NCI-H2107 (cell line): ENCODE results near the gene HSP90AB1.

Experiments
- DNase-seq: peaks from one replicate; lab custom pipeline; 2025; lab: John Stamatoyannopoulos, UW

Gene HSP90AB1

DNA sequence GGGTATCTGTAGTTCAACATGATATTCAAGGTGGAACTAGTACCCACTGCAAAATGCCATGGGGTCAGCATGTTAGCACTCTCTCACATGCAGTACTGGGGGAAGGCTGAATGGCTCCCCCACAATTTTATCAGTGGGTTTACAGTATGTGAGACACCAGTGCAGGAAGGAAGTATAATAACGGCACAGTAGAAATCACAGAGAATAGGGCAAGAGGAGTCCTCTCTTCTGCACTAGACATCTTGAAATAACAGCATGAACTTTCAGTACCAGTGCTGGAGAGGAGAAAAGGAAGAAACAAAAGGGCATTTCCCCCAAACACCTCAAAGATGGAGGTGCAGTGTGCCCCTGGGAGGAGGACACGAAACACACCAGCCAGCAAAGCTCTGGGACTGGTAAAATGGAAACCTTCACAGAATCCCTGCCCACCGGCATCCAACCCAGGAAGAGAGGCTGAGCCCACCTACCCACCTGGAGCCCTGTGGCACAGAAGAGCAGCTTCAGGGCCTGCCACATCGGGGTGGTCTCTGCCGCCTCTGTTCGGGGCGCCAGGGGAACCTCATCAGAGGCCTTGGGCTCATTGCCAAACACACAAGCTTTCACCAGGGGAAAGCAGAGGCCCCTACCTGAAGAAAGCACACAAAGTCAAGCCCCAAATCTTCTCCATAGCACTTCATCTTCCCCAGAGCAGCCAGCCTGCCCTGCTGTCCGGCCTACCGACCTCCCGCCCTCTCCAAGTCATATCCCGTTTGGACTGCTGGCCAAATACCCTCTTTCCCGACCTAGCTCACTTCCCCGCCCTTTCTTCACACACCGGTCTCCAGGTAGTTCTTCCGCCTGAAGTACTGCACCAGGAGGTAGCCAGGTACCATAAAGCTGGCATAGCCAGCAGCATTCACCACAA lies 9.2 kb downstream of the HSP90AB1 start:
- no peak for DNase-seq

DNA sequence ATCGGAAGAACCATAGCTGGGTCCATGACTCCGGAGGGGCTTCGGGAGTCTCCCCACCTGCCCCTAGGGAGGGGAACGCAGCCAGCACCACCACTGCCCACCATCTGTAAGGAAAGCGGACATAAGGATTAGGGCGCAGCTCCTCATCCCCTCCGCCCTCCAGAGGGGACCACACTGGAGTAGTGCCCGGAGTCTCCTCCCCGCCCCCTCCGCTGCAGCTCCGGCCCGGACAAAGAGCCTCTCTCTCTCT lies 9.8 kb downstream of the HSP90AB1 start:
- DNase-seq = no peak

DNA sequence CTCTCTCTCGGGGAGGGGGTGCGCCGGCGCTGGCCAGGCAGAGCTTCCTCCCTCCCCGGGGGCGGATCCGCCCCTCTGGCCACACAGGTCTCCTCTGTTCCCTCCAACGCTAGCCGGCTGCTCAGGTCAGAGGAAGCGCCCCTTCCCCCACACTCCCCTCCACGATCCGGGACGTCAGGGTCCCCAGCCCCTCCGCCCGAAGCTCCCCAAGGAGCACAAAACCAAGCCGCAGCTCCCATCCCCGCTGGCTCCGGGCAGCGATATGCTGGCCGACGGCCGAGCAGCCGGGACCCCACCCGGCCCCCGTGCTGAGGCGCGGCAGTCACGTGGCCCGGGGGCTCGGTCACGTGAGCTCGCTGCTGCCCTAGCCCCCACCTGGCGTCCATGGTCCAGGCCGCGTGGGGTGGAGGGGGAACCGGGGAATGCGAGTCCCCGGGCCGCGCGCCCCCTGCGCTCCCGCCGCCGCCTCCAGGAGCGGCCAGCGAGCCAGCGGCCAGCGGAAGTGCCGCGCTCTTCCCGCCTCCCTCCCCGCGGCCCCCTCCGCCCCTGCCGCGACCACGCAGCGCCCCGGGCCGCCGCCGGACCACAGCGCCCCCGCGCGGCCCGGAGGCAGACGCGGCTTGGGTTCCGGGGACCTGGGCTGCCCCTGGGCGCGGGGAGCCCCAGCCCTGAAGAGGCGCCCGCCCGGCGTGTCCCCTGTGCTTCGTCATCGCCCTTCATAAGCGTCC lies 10.3 kb downstream of the HSP90AB1 start, which contains the start of gene SLC35B2:
SLC35B2 (minus strand) TSS at position 504 of the 728 bp plus-strand sequence; CDS start at position 386, 118 bp downstream.
- peak; percentile 59 for DNase-seq

DNA sequence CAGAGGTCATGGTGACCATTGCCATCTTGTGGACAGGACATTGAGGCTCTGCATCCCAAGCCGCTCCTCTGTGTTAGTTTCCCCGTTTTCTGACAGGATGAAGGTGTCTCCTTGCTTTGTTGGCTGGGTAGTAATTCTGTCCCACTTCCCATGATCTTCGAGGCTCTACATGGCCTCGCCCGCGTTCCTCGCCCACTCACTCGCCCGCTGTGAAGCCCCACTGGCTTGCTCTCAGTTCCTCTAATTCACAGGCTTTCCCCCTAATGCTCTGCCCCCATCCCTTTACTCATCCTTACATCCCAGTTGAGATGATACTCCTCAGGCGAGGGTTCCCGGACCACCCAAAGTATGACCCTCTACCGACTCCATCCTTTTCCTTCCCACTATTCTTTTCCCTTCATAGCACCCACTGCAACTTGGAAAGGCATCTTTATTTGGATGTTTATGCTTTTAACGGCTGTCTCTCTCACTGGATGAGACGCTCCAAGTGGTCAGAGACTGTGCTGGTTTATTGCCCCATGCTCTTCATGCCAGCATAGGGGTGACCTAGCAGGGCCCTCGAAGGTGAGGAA lies 10.9 kb downstream of the HSP90AB1 start:
- no peak for DNase-seq

DNA sequence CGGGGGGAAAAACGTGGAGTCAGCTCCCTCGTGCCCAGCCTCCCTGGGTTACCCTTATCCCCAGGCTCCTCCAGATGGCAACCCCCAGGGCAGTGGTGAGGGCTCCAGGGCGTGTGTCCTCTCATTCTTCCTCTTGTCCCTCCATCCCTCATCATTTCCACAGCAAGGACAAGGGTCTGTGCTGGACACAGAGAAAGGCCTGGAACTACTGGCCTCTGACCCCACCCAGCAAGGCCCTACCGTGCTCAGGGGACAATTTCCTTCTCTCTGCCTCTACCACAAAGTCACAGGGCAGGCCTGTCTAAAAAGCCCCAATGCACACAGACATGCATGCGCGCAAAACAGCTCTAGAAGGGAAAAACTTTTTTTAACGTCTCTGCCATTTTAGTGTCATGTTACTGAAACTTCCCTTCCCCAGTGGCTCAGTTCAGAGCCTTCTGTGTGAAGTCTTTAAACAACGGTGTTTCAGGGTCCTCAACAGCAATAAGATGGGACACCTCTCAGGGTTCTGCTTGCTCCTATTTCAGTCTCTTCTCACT lies 11.5 kb downstream of the HSP90AB1 start:
- DNase-seq = no peak

DNA sequence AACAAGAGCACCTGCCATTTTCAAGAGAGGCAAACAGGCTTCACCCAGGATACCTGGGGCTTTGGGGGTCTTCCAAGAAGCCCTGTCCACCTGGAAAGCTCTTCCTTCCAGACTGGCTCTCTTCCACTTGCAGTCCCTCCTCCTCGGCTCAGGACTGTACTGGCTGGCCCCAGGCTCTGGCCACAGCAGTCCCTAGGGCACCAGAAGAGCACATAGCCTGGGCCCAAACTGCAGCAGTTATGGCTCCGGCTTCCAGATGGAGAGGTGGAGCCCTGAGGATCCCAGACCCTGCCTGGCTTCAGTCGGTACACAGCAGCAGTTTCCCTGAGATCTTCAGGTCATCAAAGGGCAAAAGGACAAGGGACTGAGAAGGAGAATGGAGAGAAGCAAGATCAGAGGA lies 12.0 kb downstream of the HSP90AB1 start:
- no peak for DNase-seq

DNA sequence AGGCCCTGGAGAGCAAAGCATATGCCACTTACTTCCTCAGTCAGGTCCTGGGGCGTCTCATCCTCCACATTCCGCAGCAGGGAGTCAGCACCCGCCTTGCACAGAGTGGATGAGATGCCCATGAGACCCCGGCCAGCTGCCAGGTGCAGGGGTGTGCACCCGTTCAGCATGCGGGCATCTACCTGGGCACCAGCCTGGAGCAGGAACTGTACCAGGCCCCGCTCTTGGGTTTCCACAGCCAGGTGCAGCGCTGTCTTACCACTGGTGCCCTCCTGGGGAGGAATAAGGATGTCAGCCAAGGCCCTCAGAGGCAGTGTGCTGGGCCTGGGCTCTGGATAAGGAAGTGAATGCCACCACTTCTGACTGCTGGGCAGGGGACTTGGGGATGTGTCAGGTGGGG lies 13.1 kb downstream of the HSP90AB1 start:
- no peak for DNase-seq

DNA sequence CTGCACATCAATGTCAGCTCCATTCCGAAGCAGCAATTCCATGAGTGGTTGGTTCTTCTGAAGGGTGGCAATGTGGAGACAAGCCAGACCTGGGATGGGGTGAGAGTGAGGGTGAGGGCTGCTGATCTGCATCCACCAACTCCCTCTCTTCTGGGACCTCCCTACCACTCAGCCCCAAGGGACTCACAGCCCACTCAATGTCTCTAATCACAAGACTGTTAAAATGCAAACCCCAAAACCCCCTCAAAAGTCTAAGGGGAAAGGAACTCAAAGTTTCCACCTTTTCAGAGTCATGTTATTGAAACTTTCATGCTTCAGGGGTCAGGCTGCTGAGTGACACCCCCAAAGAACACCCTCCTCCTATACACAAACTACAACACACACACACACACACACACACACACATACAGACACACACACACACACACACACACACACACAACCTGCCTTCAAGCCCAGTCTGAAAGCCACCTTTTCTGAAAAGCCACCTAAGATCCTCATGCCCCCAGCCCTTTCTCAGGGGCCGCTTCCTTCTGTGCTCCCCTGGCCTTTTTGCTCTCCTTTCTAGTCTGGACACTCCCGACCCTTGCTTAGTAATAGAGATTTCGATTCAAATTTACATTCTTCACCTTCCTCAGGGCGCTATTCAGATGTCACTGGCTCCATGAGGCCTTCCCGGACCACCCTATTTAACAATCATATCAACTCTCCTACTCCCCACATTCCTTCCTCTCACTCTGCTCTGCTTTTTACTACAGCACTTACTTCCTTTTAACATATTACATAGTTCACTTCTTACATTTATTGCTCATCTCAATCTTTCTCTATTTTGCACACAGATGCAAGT lies 13.8 kb downstream of the HSP90AB1 start:
- DNase-seq = no peak

DNA sequence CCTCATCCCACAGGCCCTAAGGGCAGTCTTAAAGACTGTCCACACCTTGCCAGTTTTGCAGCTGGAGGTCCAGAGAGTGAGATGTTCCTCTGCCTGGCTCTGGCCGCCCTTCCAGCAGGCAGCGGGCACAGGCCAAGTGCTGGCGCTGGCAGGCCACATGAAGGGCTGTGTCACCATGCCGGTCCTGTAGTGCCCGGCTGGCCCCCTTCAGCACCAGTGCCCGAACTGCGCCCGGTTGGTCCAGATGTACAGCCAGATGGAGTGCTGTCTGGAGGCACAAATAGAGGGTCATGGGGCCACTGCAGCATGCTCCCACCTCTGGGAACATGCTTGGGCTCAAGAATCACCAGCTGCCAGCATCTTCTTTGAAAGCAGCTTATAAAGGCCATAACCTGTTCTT lies 14.7 kb downstream of the HSP90AB1 start:
- DNase-seq = no peak

DNA sequence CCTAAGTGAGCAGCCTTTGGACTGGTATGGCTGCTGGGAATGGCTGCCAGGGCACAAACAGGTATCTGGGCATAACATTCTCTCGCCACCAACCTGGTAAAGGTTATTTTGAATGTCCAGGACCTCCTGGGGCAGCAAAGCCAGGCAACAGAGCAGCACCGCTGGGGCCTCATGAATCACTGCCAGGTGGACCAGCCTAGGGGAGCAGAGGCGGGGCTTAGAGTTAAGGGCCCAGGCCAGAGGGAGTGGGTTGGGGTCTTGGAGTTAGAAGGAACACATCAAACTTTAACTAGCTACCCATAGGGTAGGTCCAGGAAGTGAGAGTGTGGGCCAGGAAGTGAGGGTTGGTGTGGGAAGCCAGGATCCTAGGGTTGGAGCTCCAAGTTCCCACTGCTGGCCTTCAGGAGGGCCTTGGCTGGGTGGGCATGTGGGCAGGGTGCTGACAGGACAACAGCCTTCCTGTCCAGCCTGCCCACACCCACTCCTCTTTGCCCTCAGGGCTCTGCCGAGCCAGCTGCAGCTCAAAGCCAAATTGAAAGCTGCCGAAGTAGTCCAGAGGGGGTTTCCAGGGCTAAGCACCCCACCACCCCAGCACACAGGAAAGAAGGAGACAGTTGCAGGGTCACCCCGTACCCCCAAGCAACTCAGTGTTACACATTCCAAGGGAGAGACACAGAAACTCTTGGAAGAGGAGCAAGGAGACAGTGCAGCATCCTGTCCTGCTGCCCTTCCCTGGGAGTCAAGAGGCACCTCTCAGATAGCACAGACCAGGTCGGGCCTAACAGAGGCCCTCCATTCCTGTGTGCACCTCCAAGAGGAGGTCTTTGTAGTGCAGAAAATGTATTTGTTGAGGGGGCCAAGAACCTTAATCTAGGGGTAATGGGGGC lies 15.8 kb downstream of the HSP90AB1 start:
- DNase-seq = no peak

DNA sequence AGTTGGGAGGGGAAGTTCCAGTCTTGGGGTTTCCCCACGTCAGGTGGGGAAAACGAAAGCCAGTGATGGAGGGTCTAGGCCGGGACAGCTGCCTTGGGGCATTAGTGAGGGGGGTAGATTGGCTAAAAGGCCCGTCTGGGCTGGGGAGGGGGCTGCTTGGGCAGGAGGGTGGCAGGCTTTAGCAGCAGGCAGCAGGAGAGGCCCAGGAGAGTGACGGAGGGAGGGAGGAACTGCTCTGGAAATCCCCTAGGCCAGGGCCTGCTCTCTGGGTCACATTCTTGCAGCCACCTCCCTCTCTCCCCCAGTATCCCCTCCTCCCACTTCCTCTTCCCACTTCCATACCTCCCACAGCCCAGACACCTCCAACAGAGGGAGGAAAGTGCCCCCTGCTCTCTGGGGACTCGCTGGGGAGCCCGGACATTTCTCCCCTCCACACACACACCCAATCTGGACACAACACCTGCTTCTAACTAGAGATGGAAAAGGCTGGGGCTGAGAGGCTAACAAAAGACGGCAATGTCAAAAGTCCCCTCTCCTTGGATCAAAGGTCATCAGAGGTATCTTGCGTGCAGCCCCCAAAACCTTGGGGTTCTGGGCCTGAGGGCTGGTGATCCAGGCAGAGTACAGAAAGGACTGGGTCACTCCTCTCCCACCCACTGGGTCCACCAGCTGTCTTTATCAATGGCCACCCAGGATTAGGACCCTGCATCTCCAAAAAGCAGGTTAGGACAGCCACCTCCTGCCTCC lies 16.6 kb downstream of the HSP90AB1 start:
- DNase-seq = no peak

DNA sequence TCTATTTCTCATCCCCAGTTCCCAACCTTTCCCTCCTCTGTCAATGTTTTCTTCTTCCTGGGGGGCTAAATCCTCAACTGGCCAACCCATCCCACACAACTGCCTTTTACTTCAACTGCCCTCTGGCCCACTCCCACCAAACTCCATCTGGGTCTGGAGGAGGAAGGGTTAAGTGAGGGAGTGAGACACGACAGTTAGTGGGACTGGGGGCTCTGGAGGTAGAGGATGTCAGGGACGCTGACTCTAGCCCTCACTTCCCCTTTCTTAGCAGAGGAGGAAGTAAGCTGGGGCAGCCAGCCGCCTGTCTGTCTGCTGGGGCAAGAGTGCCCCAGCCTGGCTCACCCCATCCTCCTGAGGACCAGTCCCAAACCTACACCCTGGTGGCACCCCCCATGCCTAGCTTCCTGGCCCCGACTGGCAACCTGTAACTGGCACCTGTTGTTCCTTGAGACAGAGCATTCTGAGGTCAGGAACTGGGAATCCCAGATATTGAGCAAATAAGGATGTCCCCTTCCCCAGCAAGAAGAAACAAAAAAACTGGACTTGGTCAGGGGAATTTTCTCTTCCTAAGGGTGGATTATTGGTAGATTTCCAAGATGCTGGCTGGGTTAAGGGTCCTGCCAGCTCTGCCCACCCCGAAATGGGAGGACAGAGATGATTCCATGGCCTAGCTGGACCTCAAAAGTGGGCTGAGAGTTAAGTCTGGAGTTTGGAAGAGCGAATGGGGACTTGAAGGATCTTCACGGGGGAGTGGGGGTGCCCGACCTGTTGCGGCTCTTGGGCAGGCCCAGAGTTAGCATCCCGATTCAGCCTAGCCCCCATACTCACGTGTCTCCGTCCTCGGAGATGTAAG lies 17.5 kb downstream of the HSP90AB1 start:
- DNase-seq = no peak

DNA sequence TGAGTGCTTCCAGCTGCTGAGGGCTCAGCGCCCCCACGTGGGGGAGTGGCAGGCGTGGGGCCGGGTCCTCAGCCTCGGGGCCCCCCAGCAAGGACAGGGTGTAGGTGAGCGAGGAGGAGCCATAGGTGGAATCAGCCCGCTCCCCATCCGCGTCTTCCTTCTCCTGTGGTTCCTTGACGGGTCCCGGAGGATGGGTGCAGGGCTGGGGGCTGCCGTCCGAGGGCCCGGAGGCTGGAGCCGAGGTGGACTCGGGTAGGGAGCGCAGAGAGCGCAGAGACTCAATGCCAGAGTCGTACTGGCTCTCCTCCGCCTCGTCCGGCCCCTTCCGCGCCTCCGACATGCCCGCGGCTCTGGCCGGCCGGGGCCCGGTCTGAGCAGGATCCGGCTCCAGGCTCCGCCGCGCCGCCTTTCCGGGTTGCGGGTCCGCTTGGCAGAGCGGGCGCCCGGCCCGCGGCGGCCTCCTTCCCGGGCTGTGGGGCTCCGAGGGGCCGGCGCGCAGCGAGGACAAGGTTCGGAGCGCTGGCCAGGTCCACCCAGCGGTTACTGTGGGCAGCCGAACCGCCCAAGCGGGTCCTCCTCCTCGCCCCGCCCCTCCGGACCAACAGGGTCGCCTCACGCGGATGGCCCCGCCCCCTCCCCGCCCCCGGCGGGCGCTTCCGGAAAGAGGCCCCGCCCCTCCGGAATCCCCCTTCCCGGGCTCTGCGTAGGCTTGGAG lies 18.3 kb downstream of the HSP90AB1 start, which contains the start of gene NFKBIE:
NFKBIE (minus strand) TSS at position 545 of the 715 bp plus-strand sequence; CDS start at position 340, 205 bp downstream.
- DNase-seq = no peak

DNA sequence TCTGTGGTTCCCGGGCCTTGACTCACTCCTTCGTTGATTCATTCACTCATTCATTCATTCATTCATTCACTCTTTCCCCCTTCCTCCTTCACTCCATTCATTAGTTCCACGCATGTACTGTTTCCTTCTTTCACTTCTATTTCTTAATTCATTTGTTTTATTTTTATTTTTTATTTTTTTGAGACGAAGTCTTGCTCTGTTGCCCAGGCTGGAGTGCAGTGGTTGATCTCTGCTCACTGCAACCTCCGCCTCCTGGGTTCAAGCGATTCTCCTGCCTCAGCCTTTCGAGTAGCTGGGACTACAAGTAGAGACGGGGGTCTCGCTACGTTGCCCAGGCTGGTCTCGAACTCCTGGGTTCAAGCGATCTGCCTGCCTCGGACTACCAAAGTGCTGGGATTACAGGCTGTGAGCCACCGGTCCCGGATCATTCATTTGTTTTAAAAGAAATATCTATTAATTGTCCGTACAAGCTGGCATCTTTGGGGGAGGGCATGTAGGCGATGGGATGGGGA lies 18.9 kb downstream of the HSP90AB1 start:
- DNase-seq = no peak

DNA sequence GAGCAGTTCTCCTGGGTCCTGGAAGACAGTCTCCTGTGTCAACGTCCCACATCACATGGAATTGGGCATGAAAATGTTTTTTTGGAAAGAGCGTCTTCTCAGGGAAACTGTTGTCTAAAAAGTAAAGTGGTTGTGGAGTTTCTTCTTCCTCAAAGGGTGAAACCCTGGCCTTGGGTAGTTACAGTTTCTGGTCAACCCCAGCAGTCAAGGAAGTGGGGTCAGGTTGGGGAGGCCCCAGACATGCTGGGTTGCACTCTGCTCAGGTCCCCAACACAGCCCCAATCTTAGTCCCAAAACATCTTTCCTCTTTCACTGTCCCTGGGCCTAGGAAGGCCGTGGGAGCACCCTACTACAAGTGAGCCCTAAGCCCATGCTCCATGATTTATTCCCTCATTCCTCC lies 19.4 kb downstream of the HSP90AB1 start:
- DNase-seq = no peak

DNA sequence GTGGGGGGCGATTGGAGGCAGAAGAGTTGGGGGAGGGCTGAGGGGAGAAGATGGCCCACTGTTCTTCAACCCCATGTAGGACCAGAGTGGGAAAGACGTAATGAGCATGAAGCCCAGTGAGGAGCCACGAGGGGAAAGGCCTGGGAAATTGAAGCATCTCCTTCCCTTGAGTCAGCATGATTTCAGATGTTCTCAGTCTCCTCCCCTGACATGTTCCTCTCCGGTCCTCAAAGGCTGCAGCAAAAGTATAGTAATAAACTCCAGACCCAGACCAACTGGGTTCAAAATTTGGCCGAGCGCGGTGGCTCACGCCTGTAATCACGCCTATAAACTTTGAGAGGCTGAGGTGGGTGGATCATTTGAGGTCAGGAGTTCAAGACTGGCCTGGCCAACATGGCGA lies 20.4 kb downstream of the HSP90AB1 start:
- no peak for DNase-seq

DNA sequence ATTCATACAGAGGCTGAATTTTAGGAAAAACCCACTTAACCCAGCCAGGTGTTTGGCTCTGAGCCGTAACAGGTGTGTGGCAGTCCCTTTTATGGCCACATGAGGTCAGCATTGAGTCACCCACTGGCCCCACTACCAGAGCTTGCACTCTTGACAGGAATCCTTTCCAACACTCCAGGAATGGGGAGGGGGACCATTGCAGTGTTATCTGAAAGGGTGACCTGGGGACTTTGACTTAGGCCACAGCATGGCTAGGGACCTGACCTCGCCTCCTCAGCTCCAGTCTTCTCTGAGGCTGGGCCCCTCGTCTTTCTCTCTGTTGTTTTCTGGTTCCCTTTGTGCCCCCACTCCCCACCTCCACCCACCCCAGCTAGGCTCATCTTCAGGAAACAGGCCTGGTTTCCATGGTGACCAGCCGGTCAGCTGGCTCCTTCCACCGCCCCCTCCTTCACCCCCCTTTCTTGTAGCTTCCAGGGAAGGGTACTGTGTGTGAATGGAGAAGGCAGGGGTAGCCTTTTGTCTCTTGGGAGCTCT lies 21.3 kb downstream of the HSP90AB1 start:
- DNase-seq = no peak
